ENCODE measurements around the gene RBM45.
A peak's percentile ranks its signal among the peaks of the same experiment; 100 is the strongest.
"Not testable (repeated sequence)": the region's sequence is repeated elsewhere in the genome, so short reads cannot be mapped to it uniquely, and the experiment has no call there.

The RBM45 gene

DNA sequence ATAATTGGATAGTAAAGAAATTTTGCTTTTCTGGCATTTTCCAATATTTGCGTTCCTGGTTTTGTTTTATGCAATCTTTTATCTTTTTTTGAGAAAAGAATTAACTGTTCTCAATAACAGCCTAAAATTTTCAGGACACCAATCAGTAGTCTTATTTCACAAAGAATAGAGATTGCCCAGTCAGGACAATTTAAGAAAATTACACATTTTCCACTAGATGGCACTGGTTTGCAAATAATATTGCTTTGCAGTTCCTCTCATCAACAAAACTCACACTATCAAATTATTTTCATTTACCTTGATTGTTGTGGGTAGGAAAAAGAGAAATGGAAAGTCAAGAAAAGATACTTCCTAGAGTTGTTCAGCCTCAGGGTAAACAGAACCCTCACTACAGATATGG, 2.4 kb upstream of the RBM45 start:
- DNase-seq: peak; percentile 50

DNA sequence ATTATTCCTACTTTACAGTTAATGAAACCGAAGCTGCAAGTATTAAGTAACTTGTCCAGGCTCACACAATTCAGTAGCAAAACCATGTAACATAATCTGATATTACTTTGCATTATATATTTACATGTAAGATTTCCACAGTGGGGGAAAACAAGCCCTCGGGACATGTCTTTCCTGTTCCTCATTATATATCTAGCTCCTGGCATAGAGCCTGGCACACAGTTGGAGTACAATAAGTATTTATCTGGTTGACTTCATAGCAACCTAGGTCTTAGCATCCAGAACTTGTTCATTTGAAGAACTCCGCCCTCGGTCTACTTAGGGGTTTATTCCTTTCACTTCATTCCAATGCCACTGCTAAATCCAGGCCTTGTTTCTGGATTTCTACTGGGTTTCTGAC, 1.6 kb upstream of the RBM45 start:
- DNase-seq: peak; percentile 80

- no peak for DNase-seq
Observed at GRCh38 chr2:178111743-178112142, 494 bp upstream of the RBM45 start.

DNA sequence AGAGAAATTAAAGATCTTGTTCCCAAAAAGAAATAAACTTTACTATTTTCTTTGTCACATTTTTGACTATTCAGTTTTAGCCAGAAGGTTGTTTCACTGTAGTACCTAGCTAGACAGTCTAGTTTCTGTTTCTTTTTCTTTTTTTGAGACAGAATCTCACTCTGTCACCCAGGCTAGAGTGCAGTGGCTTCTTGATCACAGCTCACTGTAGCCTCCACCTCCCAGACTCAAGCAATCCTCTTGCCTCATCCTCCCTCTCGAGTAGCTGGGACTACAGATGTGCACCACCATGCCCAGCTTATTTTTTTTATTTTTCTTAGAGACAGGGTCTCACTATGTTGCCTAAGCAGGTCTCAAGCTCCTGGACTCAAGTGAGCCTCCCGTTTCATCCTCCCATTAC, 2.2 kb downstream of the RBM45 start:
- no peak for DNase-seq

- no peak for DNase-seq
Observed at GRCh38 chr2:178115271-178115670, 3.0 kb downstream of the RBM45 start.

GRCh38 chr2:178117725-178118124, 5.5 kb downstream of the RBM45 start:
- no peak for DNase-seq

DNA sequence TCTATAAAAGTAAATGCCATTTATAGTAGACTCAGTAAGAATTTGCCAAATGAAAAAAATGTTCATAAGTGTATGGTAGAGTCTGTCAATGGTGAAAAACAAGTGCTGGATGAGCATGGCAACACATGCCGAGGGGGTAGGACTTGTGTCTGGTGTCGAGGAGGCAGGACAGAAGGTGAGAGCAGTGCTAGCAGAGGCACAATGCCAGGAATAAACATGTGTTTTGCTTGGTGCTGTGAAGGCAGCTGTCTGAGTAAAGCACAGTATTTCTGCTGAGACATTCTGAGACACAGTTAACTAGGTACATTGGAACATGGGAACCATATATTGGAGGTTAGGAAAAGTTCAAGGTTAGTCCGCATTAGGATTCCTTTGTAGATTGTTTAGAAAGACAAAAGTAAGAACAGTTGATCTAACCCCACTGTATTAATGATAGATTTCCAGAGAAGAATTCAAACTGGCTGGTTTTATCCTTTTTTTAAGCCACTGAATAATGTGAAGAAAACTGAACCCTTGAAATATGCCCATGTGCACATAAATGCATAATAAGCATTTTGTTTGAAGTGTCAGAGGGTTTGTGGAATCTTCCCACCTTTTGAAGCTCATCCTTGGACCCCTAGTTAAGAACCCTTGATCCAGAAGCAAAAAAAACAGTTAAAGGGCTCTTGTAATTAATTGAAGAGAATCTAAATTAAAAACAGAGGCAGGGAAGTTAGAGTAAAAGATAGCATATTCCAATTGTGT, 7.1 kb downstream of the RBM45 start:
- DNase-seq: no peak

GRCh38 chr2:178123163-178123562, 10.9 kb downstream of the RBM45 start:
- DNase-seq: no peak

DNA sequence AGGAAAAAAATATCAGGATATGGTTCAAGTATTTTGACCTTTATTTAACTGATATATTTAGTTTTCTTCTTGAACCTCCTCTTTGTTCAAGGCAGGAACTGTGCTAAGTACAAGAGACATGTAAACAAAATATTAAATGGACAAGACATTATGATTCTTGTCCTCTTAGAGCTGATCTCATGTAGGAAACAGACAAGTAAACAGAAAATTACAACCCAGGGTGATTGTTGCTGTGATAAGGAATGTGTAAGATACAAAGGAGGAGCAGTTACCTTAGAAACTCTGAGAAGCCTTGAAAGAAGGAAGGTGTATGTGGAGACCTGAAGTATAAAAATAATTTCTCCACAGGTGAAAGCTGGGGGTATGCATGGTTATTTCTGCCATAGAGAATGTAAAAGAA, 12.9 kb downstream of the RBM45 start:
- no peak for DNase-seq

DNA sequence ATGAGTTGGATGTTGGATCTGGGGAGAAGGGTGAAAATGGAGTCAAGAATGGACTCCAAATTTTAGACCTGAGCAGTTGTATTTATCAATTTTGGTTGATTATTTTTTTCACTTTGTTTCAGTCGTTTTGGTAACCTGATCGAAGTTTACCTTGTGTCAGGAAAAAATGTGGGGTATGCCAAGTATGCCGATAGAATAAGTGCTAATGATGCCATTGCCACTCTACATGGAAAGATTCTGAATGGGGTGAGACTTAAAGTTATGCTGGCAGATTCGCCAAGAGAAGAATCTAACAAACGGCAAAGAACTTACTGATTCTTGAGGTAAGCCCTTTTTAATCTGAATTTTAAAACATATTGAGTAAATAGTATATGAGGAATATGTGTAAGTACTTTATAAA, 13.6 kb downstream of the RBM45 start:
- no peak for DNase-seq

GRCh38 chr2:178128836-178129630, 16.8 kb downstream of the RBM45 start:
- no peak for DNase-seq

DNA sequence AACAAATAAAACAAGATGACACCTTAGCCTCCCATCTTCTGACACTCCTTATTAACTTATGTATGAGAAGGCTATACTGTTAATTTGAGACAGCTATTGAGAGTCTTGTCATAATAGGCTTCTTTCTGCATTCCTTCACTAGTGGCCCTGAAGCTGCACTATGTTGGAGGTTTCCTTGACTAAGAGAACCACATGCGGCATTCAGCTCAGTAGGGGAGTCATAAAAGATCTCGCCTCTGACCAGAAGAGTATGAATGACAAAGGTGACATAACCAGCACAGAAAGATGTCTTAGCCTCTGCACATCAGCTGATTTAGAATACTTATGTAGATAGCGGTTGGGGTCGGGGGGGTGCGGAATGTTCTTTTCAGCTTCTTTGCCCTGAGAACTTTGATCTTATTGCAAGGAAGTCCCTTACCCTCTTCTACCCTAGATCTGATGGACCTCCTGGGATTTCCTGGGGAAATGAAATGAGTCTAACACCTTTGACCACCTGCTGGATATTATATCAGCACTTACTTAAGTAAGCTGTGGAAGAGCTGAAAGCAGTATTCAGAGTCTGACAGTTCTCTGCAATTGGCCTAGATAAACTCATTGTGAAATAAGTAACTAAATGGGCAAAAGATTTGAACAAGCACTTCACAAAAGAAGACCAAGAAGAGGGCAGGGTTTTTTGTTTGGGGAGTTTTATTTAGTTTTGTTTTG, 24.2 kb downstream of the RBM45 start:
- no peak for DNase-seq

GRCh38 chr2:178142274-178143065, 30.2 kb downstream of the RBM45 start:
- no peak for DNase-seq

DNA sequence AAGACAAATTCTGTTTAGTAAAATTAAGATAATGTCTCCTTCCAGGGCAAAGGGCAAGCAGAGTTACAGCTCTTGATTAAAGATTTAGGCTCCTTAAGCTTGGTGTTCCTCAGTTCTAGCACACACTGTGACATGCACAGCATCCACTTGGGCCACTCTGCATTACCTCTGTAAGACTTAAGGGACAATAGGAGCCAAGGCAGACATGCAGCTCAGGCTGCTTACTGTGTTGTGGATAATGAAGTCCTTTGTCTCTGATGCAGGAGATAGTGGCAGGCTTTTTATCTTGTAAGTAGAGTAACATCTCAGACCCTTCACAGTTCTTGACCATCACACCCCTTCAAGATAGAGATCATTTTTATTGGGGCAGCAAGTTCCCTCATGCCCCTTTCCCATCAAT, 31.2 kb downstream of the RBM45 start:
- DNase-seq: no peak

DNA sequence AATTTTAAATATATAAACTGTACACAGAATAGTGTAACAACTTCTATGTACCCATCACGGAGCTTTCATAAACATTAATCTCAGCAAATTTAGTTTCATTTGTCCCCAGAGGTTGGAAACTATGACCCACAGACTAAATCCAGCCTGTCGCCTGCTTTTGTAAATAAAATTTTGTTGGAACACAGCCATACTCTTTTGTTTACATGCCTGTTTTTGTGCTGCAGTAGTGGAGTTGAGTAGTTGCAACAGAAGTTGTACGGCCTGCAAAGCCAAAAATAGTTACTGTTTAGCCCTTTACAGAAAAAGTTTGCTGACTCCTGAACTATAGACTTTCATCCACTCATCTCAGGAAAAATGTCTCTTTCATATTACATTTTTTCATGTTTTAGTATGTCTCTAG, 39.8 kb downstream of the RBM45 start:
- no peak for DNase-seq

DNA sequence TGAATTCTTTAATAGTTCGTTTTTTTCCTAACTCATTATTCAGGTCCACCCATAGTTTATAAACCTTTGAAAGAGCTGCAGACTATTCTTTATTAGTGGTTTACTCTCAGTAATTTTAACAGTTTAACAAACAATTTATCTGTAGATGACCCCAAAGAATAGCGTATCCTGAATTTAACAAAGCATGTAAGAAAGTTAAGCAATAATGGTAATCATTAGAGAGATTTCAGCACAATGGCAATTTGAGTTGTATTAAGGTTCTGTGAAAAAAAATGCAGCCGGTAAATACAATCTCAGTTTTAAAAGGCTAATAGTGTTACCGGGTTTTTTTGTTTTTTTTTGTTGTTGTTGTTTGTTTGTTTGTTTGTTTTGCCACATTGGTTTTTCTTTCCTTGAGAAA, 40.3 kb downstream of the RBM45 start:
- no peak for DNase-seq

GRCh38 chr2:178152977-178153376, 40.7 kb downstream of the RBM45 start:
- peak; percentile 31 for DNase-seq

GRCh38 chr2:178153878-178154277, 41.6 kb downstream of the RBM45 start:
- not testable (repeated sequence) for DNase-seq

DNA sequence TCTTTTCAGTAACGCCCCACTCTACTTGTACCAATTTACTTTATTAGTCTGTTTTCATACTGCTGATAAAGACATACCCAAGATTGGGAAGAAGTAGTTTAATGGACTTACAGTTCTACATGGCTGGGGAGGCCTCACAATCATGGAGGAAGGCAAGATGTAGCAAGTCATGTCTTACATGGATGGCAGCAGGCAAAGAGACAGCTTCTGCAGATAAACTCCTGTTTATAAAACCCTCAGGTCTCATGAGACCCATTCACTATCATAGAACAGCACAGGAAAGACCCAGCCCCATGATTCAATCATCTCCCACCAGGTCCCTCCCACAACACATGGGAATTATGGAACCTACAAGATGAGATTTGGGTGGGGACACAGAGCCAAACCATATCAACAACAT, 43.3 kb downstream of the RBM45 start:
- DNase-seq: no peak

GRCh38 chr2:178157574-178157973, 45.3 kb downstream of the RBM45 start:
- DNase-seq: peak; percentile 90

GRCh38 chr2:178159966-178160365, 47.7 kb downstream of the RBM45 start:
- DNase-seq: no peak

DNA sequence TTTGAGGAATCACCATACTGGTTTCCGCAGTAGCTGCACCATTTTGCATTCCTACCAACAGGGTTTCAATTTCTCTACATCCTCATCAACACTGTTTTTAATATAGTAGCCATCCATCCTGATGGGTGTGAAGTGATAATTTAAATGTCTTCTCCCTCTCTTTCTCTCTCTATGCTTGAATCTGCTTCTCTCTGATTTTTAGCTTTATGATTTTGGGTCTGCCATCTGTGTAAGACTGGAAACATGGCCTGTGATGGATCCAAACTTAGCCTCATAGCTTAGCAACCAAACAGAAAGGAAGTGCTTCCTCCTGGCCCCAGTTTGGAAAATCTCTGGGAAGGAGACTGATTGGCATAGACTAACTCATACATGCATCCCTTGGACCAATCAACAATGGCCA, 48.4 kb downstream of the RBM45 start:
- no peak for DNase-seq

GRCh38 chr2:178163395-178163794, 51.2 kb downstream of the RBM45 start:
- DNase-seq: no peak
